GM19463 (cell line): ENCODE data around the gene P2RY4.
"Not testable (repeated sequence)": the region's sequence is repeated elsewhere in the genome, so short reads cannot be mapped to it uniquely, and the experiment has no call there.

Experiments used
- ATAC-seq: cut with Tn5 transposase; IDR thresholded peaks from one replicate; pipeline ENCODE4 v1.9.1; 2021; ENCODE audit warnings: mild to moderate bottlenecking, moderate library complexity; ENCODE audit not compliant: unreplicated experiment

The P2RY4 gene

DNA sequence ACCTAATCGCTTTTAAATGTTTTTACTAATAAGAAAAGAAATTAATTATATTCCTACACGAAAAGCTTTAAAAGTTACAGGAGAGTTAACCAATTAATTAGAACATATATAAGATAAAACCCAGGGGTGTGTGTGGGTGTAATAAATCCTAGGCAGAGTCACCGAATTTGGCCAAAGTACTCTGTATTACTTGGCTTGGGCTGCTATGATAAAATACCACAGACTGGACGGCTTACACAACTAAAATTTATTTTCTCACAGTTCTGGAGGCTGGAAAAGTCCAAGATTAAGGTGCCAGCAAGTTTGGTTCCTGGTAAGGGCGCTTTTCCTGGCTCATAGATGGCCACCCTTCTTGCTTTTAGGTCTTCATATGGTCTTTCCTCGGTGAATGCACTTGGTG lies 15.1 kb downstream of the P2RY4 start:
- no peak for ATAC-seq

- ATAC-seq, result not testable (repeated sequence)
These were observed 16.4 kb downstream of the P2RY4 start for GRCh38 chrX:70243601-70244000.

GRCh38 chrX:70241501-70241900 lies 18.5 kb downstream of the P2RY4 start:
- no peak for ATAC-seq

- no peak for ATAC-seq
These were observed 19.3 kb downstream of the P2RY4 start for GRCh38 chrX:70240751-70241150.

GRCh38 chrX:70234355-70234754 lies 25.6 kb downstream of the P2RY4 start, which contains the start of gene AWAT1:
Gene AWAT1, plus strand, starts transcription at chrX:70234655. Its CDS starts 41 bp downstream, at chrX:70234696.
- no peak for ATAC-seq

GRCh38 chrX:70231666-70232065 lies 28.3 kb downstream of the P2RY4 start:
- ATAC-seq, result no peak

- ATAC-seq, result no peak
These were observed 33.3 kb downstream of the P2RY4 start for GRCh38 chrX:70226687-70227086.

DNA sequence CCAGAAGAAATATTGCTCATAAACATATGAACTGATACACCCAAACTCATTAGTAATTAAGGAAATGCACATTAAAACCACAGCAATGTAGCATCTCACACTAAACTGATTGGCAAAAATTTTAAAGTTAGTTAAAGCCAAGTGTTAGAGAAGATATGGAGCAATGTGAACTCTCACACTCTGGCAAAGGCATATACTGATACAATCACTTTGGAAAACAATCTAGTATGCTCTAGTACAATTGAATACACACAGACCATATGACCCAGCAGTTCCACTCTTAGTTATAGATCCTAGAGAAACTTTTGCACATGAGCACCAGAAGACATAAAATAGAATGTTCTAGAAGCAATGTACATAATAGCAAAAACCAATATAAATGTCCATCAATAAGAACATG lies 34.0 kb downstream of the P2RY4 start:
- ATAC-seq, result no peak

DNA sequence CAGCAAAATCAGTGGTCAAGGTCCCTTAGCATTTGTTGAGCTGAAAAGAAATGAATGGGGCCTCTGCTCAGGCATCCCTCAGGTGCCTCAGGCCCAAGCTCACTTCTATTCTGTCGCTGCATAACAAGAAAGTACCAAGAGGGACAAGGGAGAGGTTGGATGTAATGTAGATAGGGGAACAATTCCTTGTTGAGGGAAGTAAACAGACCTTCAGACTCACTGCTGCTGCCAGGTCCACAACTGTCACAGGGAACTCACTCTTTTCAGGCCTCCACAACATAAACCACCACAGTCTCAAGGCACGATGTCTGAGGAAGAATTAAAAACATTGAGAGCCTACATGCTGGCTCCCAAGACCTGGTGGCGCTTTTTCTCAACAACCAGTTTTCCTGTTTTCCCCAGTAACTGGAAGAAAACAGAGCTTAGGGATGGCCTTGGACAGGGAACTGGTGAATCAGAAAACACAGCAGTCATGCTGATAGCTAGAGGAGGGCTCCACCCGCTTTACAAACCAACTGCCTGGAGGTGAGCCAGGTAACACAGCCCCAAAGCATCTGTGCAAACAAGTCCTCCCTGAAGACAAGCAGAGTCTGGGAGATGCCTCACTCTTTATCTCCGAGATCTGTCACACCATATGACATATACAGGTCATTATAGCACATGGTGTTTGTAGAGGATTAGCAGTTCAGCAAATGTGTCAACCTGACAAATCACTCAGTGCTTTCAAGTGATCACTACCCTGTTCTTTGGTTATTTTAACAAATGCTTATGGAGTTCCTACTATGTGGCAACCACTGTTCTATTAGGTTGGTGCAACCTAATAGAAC lies 39.9 kb downstream of the P2RY4 start:
- ATAC-seq, result no peak

DNA sequence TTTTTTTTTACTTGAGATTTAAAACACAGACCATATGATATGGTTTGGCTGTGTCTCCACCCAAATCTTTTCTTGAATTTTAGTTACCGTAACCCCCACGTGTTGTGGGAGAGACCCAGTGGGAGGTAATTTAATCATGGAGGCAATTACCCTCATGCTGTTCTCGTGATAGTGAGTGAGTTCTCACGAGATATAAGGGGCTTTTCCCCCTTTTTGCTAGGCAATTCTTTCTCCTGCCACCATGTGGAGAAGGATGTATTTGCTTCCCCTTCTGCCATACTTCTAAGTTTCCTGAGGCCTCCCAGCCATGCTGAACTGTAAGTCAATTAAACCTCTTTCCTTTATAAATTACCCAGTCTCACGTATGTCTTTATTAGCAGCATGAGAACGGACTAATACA lies 50.4 kb downstream of the P2RY4 start:
- ATAC-seq, result not testable (repeated sequence)

GRCh38 chrX:70208479-70208878 lies 51.5 kb downstream of the P2RY4 start:
- ATAC-seq, result no peak
